NB4 (cell line): ENCODE results near the gene GPN1.

Source experiments
- CTCF ChIP-seq: IDR thresholded peaks from one replicate; pipeline ENCODE4 v1.5.1; 2012; ENCODE audit warnings: low read depth, low read length
- MAX ChIP-seq: IDR thresholded peaks from 2 replicates; pipeline ENCODE4 v1.6.1; 2011; ENCODE audit warnings: low read depth, low read length
- POLR2A ChIP-seq: IDR thresholded peaks from 2 replicates; pipeline ENCODE4 v1.6.1; 2011; ENCODE audit warnings: mild to moderate bottlenecking; ENCODE audit not compliant: insufficient read length; ENCODE audit errors: extremely low read depth

- TF ChIP-seq CTCF (no peak), MAX (no peak), POLR2A (no peak)
These were observed 35.9 kb downstream of the GPN1 start for GRCh38 chr2:27664622-27665363.
